ENCODE data around the gene OR51B2.

Gene OR51B2

GRCh38 chr11:5284637-5285036 is 39.5 kb downstream of the OR51B2 start:
- DNase-seq (ENCODE audit: insufficient read length, low spot score), result no peak
- no peak for FAIRE-seq

DNA sequence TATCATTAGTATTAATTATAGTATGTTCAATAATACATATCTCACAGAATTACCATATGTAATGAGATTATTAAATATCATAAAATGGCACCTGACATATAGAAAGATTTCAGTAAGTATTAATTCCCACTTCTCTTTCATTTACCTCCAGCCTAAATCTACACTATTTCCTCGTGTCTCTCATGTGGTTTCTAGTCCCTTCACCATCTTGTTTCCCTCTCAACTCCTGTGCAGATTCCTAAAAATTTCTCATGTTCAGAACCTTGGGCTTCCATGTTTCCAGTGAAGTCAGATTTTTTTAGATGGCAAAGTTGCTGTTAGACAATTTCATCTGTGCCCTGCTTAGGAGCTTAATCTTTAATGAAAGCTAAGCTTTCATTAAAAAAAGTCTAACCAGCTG is 40.2 kb downstream of the OR51B2 start:
- no peak for DNase-seq (ENCODE audit: insufficient read length, low spot score)

DNA sequence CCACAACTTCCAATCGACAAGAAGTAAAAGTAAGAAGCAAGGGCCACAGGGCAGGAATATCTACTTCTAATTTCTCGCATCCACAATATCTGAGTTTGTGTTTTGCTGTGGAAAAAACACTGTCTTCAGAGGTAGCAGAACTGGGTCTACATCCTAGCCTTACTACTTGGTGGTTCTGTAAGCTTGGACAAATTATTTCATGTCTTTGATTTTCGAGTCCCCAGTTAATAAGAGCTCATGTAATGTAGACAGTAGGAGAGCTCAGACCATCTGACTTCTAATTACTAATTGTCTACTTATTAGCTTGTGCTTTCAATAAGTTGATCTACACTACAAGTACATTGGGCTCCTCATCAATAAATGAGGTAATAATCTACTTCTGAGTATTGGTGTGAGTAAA is 41.0 kb downstream of the OR51B2 start:
- FAIRE-seq (no peak), DNase-seq (ENCODE audit: insufficient read length, low spot score) (no peak)

More for the DNA sequence above, 40.2 kb downstream of the OR51B2 start:
- FAIRE-seq, result no peak

DNA sequence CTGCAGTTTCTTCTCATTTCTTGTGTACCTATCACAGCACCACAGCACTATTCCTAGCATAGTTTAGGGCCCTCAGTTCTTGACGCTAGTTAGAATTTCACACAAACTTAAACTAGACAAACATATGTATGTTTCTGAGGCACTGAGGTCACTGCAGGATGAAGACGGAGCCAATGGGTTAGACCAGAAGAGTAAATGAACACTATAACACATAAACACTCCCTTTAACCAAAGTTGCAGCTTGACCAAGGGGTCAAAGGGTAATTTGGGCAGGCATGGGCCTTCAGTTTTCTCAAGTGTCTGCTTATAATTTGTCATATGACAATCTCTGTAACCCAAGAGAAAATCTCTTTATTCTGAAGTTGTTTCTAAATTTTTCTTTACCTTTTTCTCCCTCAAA is 41.5 kb downstream of the OR51B2 start:
- FAIRE-seq (no peak), DNase-seq (ENCODE audit: insufficient read length, low spot score) (no peak)

DNA sequence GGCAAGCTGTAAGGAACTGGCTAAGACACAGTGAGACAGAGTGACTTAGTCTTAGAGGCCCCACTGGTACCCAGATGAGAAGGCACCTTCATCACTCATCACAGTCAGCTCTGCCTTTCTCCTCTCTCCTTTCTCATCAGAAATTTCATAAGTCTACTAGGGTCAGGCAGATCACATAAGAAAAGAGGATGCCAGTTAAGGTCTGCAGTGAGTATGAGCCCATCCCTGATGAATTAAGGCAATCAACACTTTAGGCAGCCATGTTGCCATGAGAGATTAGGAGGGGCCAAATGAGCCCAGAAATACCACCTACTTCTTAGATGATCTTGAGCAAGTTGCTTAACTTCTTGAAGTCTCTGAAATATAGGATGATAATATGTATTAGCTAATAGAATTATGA is 42.5 kb downstream of the OR51B2 start:
- DNase-seq (ENCODE audit: insufficient read length, low spot score) (no peak), FAIRE-seq (no peak)

DNA sequence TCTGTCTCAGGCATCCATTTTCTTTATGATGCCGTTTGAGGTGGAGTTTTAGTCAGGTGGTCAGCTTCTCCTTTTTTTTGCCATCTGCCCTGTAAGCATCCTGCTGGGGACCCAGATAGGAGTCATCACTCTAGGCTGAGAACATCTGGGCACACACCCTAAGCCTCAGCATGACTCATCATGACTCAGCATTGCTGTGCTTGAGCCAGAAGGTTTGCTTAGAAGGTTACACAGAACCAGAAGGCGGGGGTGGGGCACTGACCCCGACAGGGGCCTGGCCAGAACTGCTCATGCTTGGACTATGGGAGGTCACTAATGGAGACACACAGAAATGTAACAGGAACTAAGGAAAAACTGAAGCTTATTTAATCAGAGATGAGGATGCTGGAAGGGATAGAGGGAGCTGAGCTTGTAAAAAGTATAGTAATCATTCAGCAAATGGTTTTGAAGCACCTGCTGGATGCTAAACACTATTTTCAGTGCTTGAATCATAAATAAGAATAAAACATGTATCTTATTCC is 43.5 kb downstream of the OR51B2 start:
- no peak for FAIRE-seq

DNA sequence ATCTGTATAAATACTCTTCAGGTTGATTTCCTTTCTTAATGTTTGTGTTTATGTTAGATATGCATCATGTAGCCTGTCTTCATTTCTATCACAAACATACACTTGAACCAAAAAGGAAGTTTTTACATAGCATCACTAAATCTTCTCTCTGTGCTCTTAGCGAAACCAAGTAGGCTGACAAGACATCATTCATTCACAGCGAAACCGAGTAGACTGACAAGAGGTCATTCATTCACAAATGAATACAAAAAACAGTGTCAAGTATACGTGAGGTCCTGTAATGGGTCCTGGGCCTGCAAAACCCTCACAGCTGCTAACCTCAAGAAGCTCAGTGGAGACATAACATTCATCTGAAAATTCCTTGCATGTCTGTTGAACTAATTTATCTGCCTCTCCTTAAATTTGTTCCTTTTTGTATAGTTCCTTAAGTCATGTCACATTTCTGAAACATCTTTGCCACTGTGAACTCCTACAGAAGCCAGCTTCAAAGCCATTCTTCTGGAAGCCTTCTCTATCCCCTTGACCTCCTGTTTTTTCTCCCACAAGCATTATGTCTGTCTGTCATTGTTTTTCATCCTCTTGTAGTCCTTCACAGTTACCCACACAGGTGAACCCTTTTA is 44.5 kb downstream of the OR51B2 start:
- DNase-seq (ENCODE audit: insufficient read length, low spot score) (no peak), FAIRE-seq (no peak)

More for the DNA sequence above, 43.5 kb downstream of the OR51B2 start:
- peak; percentile 78 for DNase-seq (ENCODE audit: insufficient read length, low spot score)

- FAIRE-seq, result no peak
- DNase-seq (ENCODE audit: insufficient read length, low spot score), result no peak
Observed at GRCh38 chr11:5277807-5278382, 46.2 kb downstream of the OR51B2 start.

- no peak for FAIRE-seq
- no peak for DNase-seq (ENCODE audit: insufficient read length, low spot score)
Observed at GRCh38 chr11:5276697-5277096, 47.4 kb downstream of the OR51B2 start.

- FAIRE-seq (no peak), DNase-seq (ENCODE audit: insufficient read length, low spot score) (no peak)
Observed at GRCh38 chr11:5275369-5276110, 48.6 kb downstream of the OR51B2 start.

DNA sequence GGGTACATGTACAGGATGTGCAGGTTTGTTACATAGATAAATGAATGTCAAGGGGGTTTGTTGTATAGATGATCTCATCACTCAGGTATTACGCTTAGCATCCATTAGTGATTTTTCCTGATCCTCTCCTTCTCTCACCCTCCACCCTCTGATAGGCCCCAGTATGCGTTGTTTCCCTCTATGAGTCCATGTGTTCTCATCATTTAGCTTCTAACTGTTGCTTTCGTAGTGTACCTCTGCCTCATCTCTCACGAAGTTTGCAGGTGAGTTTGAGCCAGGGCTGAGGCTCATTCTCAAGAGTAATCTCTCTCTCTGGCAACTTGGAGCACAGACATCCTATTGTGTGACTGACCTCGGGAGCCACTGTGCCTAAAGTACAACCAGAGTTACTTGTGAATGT is 49.7 kb downstream of the OR51B2 start:
- peak; percentile 54 for FAIRE-seq
- DNase-seq (ENCODE audit: insufficient read length, low spot score), result no peak
